SU-DHL-6 (cell line): ENCODE results near the gene NT5DC3.

Experiments
- EZH2phosphoT487 ChIP-seq: fragments of 200-600 bp; sonication (generic), shearing (Covaris generic); conservative IDR thresholded peaks from 2 replicates; pipeline ENCODE4 v1.6.1; 2018; ENCODE audit warnings: mild to moderate bottlenecking, antibody characterized with exemption, low read length, moderate library complexity, mixed read lengths
- TF ChIP-seq, protein P1 (sequence below): fragments of 200-600 bp; sonication (generic); IDR thresholded peaks from one replicate; pipeline ENCODE4 v1.5.1; 2017; ENCODE audit warnings: antibody characterized with exemption, mild to moderate bottlenecking, low read length, moderate library complexity; ENCODE audit not compliant: insufficient read depth, poor library complexity, severe bottlenecking

DNA sequence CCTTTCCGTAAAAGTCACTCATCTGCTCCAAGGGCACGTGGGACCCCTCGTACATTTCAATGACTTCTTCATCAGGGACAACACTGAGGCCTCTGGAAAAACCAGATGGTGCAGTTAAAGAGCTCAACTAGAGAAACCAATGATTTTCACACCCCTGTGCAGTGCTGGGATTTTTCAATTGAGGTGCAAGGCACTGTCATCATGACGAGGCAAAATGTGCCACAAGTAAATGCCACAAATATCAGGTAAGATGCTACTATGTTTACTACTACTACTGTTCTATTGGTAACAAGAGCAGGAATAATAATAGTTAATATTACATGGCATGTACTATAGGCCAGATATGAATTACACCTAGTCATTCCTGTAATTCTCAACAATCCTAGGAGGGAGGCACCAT is 42.4 kb downstream of the NT5DC3 start:
- TF ChIP-seq, protein P1, sequence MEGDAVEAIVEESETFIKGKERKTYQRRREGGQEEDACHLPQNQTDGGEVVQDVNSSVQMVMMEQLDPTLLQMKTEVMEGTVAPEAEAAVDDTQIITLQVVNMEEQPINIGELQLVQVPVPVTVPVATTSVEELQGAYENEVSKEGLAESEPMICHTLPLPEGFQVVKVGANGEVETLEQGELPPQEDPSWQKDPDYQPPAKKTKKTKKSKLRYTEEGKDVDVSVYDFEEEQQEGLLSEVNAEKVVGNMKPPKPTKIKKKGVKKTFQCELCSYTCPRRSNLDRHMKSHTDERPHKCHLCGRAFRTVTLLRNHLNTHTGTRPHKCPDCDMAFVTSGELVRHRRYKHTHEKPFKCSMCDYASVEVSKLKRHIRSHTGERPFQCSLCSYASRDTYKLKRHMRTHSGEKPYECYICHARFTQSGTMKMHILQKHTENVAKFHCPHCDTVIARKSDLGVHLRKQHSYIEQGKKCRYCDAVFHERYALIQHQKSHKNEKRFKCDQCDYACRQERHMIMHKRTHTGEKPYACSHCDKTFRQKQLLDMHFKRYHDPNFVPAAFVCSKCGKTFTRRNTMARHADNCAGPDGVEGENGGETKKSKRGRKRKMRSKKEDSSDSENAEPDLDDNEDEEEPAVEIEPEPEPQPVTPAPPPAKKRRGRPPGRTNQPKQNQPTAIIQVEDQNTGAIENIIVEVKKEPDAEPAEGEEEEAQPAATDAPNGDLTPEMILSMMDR, result no peak
- no peak for TF ChIP-seq EZH2phosphoT487
